Measurements from ENCODE around the gene NPL.

The NPL gene

DNA sequence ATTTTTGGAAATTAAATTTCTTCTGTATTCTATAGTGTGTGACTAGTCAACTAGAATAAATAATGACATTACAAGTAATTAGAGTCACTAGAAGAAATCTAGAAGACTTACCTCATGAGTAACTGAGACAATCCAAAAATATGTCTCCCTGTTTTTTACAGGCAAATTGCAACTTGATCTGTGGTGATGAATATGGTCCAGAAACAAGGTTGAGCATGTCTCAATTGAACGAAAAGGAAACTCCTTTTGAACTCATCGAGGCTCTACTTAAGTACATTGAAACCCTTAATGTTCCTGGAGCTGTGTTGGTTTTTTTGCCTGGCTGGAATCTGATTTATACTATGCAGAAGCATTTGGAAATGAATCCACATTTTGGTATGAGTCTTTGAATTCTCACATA lies 86.3 kb downstream of the NPL start:
- DNase-seq, result no peak

DNA sequence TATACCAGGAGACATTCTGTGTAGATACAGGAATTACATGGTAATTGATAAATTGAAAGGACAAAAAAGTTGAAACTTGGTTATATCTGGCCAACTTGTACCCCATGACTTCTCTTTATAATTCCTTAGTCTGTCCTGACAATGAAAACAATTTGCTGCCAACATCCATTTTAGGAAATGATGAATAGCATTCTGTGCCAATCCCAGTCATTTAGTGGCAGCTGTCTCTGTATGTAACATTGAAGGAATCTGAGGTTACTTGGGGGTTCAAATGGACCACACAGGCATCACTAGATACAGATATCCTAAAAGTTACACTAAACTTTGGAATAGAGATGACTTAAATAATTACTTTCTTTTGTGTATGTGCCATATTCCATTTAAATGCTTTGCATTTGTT lies 87.8 kb downstream of the NPL start:
- no peak for DNase-seq

DNA sequence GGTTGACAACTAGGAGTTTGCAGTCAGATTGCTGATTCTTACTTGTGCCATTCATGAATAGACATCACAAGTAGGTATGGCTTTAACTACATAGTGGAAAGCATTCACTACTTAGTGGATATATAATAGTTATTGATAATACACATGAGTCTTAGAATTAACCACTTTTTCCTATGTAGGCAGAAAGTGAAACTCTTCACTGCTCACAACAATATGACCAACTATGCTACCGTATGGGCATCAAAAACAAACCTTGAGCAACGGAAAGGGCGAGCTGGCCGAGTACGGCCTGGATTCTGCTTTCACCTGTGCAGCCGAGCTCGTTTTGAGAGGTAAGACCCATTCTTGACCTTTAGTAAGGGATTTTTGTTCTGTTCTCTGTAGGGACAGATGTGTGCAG lies 88.3 kb downstream of the NPL start:
- DNase-seq, result no peak
